HG03135 (cell line): Measurements from ENCODE around the gene KIRREL2.
A peak's percentile ranks its signal among the peaks of the same experiment; 100 is the strongest.
"Not testable (repeated sequence)": the region's sequence is repeated elsewhere in the genome, so short reads cannot be mapped to it uniquely, and the experiment has no call there.

Source experiments
- ATAC-seq: cut with Tn5 transposase; IDR thresholded peaks from one replicate; pipeline ENCODE4 v1.9.1; 2021; ENCODE audit warnings: mild to moderate bottlenecking, moderate library complexity; ENCODE audit not compliant: unreplicated experiment

Gene KIRREL2

GRCh38 chr19:35895911-35896642 is 39.4 kb downstream of the KIRREL2 start:
- no peak for ATAC-seq

- ATAC-seq = no peak
Measured at GRCh38 chr19:35896643-35897040, 39.9 kb downstream of the KIRREL2 start.

GRCh38 chr19:35897706-35898451 is 41.2 kb downstream of the KIRREL2 start:
- no peak for ATAC-seq

GRCh38 chr19:35898499-35898809 is 41.7 kb downstream of the KIRREL2 start:
- ATAC-seq = no peak

GRCh38 chr19:35899547-35900214 is 43.0 kb downstream of the KIRREL2 start:
- peak; percentile 41 for ATAC-seq

GRCh38 chr19:35901055-35901644 is 44.4 kb downstream of the KIRREL2 start:
- ATAC-seq = no peak

- ATAC-seq = no peak
Measured at GRCh38 chr19:35901854-35902661, 45.3 kb downstream of the KIRREL2 start, which contains the start of gene HCST. HCST (plus strand) TSS chr19:35902529; CDS start chr19:35902594, 65 bp downstream.

- ATAC-seq = no peak
Measured at GRCh38 chr19:35902870-35903475, 46.3 kb downstream of the KIRREL2 start.

GRCh38 chr19:35903550-35904179 is 47.0 kb downstream of the KIRREL2 start:
- peak; percentile 43 for ATAC-seq

- ATAC-seq = no peak
Measured at GRCh38 chr19:35904311-35905068, 47.8 kb downstream of the KIRREL2 start.

- ATAC-seq = no peak
Measured at GRCh38 chr19:35905178-35905727, 48.5 kb downstream of the KIRREL2 start.

- no peak for ATAC-seq
Measured at GRCh38 chr19:35907377-35907745, 50.6 kb downstream of the KIRREL2 start.

GRCh38 chr19:35908010-35908441 is 51.3 kb downstream of the KIRREL2 start, which contains the start of gene TYROBP:
TYROBP (minus strand) TSS chr19:35908295; CDS start chr19:35908228, 67 bp downstream.
- ATAC-seq = no peak

GRCh38 chr19:35908973-35909683 is 52.4 kb downstream of the KIRREL2 start:
- ATAC-seq = no peak

- ATAC-seq = no peak
Measured at GRCh38 chr19:35909684-35910035, 52.9 kb downstream of the KIRREL2 start.

GRCh38 chr19:35910355-35910754 is 53.6 kb downstream of the KIRREL2 start:
- ATAC-seq = not testable (repeated sequence)

- no peak for ATAC-seq
Measured at GRCh38 chr19:35911173-35911572, 54.5 kb downstream of the KIRREL2 start.

GRCh38 chr19:35911790-35912189 is 55.1 kb downstream of the KIRREL2 start:
- ATAC-seq = no peak
